ENCODE measurements around the gene LOXL3. TPM values are rescaled to one million over a fixed set of nuclear protein-coding genes. Genes with fewer than 3 reads are reported as not detected.
A peak's percentile ranks its signal among the peaks of the same experiment; 100 is the strongest.
"Not testable (repeated sequence)": the region's sequence is repeated elsewhere in the genome, so short reads cannot be mapped to it uniquely, and the experiment has no call there.

The LOXL3 gene
- total RNA-seq, 2 experiments from 2014 or later = 0.42 to 0.62 TPM

- H3K4me1 Mint-ChIP-seq = peaks cover 31% of the 10 kb centered on the region
- H3K27me3 Mint-ChIP-seq = peaks cover 4% of the 10 kb centered on the region
- peak overlapping the region; percentile 19 for H3K4me3 Mint-ChIP-seq
- no peaks in the 10 kb centered on the region for H3K9me3 Mint-ChIP-seq
- POLR2A ChIA-PET = interaction anchor here (0.7 to 1.5 kb wide), 2 partner anchors 9 to 13 kb away, joined by 3 to 5 read pairs; partner anchors contain the start of gene LOXL3
- peak overlapping the region; percentile 56 for H3K27ac Mint-ChIP-seq
- ATAC-seq (ENCODE audit: low read depth) (no peak), DNase-seq (no peak)
- H3K36me3 Mint-ChIP-seq = no peaks in the 10 kb centered on the region
Measured at GRCh38 chr2:74566076-74566753, 12.5 kb upstream of the LOXL3 start.

GRCh38 chr2:74564222-74564621, 10.5 kb upstream of the LOXL3 start:
- POLR2A ChIA-PET = no interaction called here
- Mint-ChIP-seq H3K36me3 (no peaks in the 10 kb centered on the region), H3K4me3 (no peak overlapping the region), H3K4me1 (peaks cover 35% of the 10 kb centered on the region), H3K9me3 (no peaks in the 10 kb centered on the region), H3K27me3 (peaks cover 7% of the 10 kb centered on the region), H3K27ac (no peak overlapping the region)
- ATAC-seq (ENCODE audit: low read depth) (no peak), DNase-seq (no peak)

- ATAC-seq (ENCODE audit: low read depth) (no peak), DNase-seq (no peak)
- H3K27me3 Mint-ChIP-seq = peaks cover 7% of the 10 kb centered on the region
- POLR2A ChIA-PET = no interaction called here
- no peaks in the 10 kb centered on the region for H3K9me3 Mint-ChIP-seq
- H3K4me1 Mint-ChIP-seq = peaks cover 24% of the 10 kb centered on the region
- peaks cover 3% of the 10 kb centered on the region for H3K36me3 Mint-ChIP-seq
- no peak overlapping the region for H3K4me3 Mint-ChIP-seq
- no peak overlapping the region for H3K27ac Mint-ChIP-seq
Measured at GRCh38 chr2:74562126-74562775, 8.5 kb upstream of the LOXL3 start.

GRCh38 chr2:74561022-74561421, 7.3 kb upstream of the LOXL3 start:
- H3K36me3 Mint-ChIP-seq = peaks cover 10% of the 10 kb centered on the region
- H3K27me3 Mint-ChIP-seq; DNase-seq; H3K27ac Mint-ChIP-seq; ATAC-seq (ENCODE audit: low read depth); H3K4me3 Mint-ChIP-seq; H3K9me3 Mint-ChIP-seq; POLR2A ChIA-PET: not testable (repeated sequence)
- H3K4me1 Mint-ChIP-seq = peaks cover 20% of the 10 kb centered on the region

- Mint-ChIP-seq H3K36me3 (peaks cover 10% of the 10 kb centered on the region), H3K4me1 (peaks cover 18% of the 10 kb centered on the region), H3K4me3 (no peak overlapping the region), H3K27ac (no peak overlapping the region), H3K27me3 (peaks cover 7% of the 10 kb centered on the region), H3K9me3 (no peaks in the 10 kb centered on the region)
- ATAC-seq (ENCODE audit: low read depth) = no peak
- POLR2A ChIA-PET = no interaction called here
- no peak for DNase-seq
Measured at GRCh38 chr2:74560591-74560990, 6.8 kb upstream of the LOXL3 start.

DNA sequence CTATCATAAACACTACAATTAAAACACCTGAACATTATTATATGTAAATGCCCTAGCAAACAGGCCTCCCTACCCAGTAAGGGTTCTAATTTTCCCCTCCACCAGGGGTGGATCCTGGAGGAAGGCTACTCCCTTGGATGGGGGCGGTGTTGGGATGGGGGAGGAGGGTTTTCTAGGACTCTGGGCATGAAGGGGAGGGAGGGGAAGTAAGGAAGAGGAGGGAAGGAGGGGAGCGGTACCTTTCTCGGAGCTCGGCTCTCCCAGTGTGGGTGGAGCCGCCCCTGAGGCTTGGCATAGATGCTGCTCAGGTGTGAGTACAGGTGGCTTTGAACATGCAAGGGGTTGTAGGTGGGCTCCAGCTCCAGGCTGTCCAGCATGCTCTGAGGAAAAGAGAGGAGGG, 6.2 kb upstream of the LOXL3 start:
- Mint-ChIP-seq H3K9me3 (no peaks in the 10 kb centered on the region), H3K27ac (no peak overlapping the region), H3K36me3 (peaks cover 10% of the 10 kb centered on the region), H3K4me3 (no peak overlapping the region), H3K27me3 (peaks cover 7% of the 10 kb centered on the region), H3K4me1 (peaks cover 18% of the 10 kb centered on the region)
- POLR2A ChIA-PET = no interaction called here
- ATAC-seq (ENCODE audit: low read depth) (no peak), DNase-seq (no peak)

DNA sequence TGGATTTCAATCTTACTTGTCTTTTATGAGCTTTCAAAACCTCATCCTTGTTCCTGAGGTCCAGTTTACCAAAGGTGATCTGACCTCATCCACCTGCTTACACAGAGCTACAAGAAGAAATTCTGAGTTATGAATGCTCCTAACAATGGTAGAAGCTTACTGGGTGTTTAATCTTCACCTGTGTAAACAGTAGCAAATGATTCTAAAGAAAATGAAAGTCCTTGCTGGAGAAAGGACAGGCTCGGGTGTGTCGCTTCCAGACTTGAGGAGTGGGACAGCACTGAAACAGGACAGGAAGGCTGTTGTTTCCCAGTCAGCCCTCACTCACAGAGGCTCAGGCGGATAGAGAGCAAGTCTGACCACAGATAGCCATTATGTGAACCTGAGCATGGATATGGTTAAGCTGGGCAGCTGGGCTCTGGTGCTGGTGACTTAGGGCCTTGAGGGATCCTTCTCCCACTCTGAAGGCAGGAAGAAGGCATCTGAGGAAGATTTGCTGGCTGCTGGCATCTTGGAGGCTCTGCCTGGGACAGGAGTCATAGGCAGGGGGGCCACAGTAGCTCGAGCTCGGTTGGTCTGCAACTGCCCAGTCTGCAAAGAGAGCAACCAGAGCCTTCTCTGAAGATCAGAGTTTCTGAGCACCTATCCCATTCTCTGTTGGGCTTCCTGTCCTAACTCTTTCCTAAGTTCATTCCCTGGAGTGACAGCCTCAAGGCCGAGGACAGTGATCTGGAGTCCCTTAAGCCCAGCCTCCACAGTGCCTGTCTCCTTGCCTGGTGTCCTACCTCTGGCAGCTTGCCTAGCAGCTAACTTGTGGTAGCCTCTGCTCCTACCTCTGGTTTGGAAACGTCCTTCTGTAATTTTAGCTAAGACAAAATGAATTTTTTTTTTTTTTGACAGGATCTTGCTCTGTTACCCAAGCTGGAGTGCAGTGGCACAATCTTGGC, 4.8 kb upstream of the LOXL3 start:
- POLR2A ChIA-PET = interaction anchor here (1.0 to 2.2 kb wide), 4 partner anchors 9 to 76 kb away, joined by 3 to 7 read pairs (median 6); partner anchors contain the start of genes CCDC142 and TTC31
- no peak for DNase-seq

DNA sequence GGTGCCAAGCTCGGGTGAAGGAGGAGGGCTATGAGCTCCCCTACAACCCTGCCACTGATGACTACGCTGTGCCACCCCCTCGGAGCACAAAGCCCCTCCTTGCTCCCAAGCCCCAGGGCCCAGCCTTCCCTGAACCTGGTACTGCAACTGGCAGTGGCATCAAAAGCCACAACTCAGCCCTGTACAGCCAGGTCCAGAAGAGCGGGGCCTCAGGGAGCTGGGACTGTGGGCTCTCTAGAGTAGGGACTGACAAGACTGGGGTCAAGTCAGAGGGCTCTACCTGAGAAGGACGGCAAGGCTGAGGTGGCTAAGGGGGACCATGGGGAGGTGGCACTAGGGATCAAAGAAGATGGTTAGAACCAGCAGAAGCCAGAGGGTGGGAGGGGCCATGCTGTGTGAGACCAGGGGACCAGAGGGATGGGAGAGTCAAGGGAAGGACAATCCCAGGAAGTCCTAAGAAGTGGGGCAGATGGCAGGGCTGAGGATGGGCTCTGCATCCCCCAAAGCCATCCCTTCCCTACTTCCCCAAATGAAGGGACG, 3.2 kb upstream of the LOXL3 start:
- Mint-ChIP-seq H3K4me1 (peaks cover 21% of the 10 kb centered on the region), H3K36me3 (peaks cover 10% of the 10 kb centered on the region), H3K9me3 (no peaks in the 10 kb centered on the region), H3K4me3 (no peak overlapping the region), H3K27ac (no peak overlapping the region), H3K27me3 (peaks cover 7% of the 10 kb centered on the region)
- no peak for DNase-seq
- no peak for ATAC-seq (ENCODE audit: low read depth)
- POLR2A ChIA-PET = interaction anchor here (1.7 kb wide), 1 partner anchor 10 kb away, joined by 5 read pairs; no protein-coding TSS in a partner anchor

More for the DNA sequence above, 4.8 kb upstream of the LOXL3 start:
- Mint-ChIP-seq H3K36me3 (peaks cover 10% of the 10 kb centered on the region), H3K4me1 (peaks cover 21% of the 10 kb centered on the region), H3K27ac (no peak overlapping the region), H3K9me3 (no peaks in the 10 kb centered on the region), H3K27me3 (peaks cover 7% of the 10 kb centered on the region), H3K4me3 (no peak overlapping the region)
- ATAC-seq (ENCODE audit: low read depth) = no peak

DNA sequence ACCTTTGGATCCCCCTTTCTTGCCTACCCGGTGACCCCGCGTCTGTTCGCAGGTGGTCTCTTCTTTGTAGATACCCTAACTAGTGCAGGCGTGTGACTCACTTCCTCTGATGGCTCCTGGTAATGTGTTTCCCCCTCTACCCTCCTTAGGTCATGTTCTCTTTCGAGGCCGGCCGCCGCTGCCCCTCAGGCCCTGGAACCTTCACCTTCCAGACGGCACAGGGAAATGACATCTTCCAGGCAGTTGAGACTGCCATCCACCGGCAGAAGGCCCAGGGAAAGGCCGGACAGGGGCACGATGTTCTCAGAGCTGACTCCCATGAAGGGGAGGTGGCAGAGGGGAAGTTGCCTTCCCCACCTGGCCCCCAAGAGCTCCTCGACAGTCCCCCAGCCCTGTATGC, 2.4 kb upstream of the LOXL3 start:
- ATAC-seq (ENCODE audit: low read depth) = no peak
- H3K4me3 Mint-ChIP-seq = peak overlapping the region; percentile 95
- peaks cover 8% of the 10 kb centered on the region for H3K27me3 Mint-ChIP-seq
- no peaks in the 10 kb centered on the region for H3K9me3 Mint-ChIP-seq
- POLR2A ChIA-PET = interaction anchor here (1.7 kb wide), 2 partner anchors 11 to 29 kb away, joined by 5 to 7 read pairs; no protein-coding TSS in a partner anchor
- peaks cover 10% of the 10 kb centered on the region for H3K36me3 Mint-ChIP-seq
- peaks cover 23% of the 10 kb centered on the region for H3K4me1 Mint-ChIP-seq
- no peak for DNase-seq
- H3K27ac Mint-ChIP-seq = no peak overlapping the region

DNA sequence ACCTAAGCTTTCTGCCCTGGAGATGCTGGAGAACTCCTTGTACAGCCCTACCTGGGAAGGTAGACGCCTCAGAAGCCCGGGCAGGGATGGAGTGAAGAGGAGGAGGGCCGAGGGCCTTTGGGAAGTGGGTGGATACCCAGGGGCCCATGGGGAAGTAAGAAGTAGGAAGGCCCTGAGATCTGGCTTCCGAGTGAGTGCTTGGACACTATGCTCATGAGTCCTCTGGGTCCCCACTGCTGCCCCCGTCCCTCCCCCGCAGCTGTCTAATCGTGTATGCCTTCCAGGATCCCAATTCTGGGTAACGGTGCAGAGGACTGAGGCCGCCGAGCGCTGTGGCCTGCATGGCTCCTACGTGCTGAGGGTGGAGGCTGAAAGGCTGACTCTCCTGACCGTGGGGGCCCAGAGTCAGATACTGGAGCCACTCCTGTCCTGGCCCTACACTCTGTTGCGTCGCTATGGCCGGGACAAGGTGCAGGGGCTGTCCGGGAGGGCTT, 1.9 kb upstream of the LOXL3 start:
- ATAC-seq (ENCODE audit: low read depth) = no peak
- peaks cover 10% of the 10 kb centered on the region for H3K27me3 Mint-ChIP-seq
- H3K27ac Mint-ChIP-seq = peak overlapping the region; percentile 92
- POLR2A ChIA-PET = interaction anchor here (0.8 to 1.7 kb wide), 7 partner anchors 11 to 98 kb away, joined by 3 to 7 read pairs (median 4); partner anchors contain the start of gene WBP1
- peaks cover 23% of the 10 kb centered on the region for H3K4me1 Mint-ChIP-seq
- peak overlapping the region; percentile 95 for H3K4me3 Mint-ChIP-seq
- H3K36me3 Mint-ChIP-seq = peaks cover 10% of the 10 kb centered on the region
- DNase-seq = no peak
- no peaks in the 10 kb centered on the region for H3K9me3 Mint-ChIP-seq

- no peaks in the 10 kb centered on the region for H3K9me3 Mint-ChIP-seq
- H3K36me3 Mint-ChIP-seq = peaks cover 10% of the 10 kb centered on the region
- peak overlapping the region; percentile 92 for H3K27ac Mint-ChIP-seq
- DNase-seq (peak; percentile 69), ATAC-seq (ENCODE audit: low read depth) (peak; percentile 53)
- peak overlapping the region; percentile 95 for H3K4me3 Mint-ChIP-seq
- peaks cover 19% of the 10 kb centered on the region for H3K4me1 Mint-ChIP-seq
- H3K27me3 Mint-ChIP-seq = peaks cover 14% of the 10 kb centered on the region
- POLR2A ChIA-PET = interaction anchor here (0.8 to 1.7 kb wide), 8 partner anchors 20 to 97 kb away, joined by 3 to 7 read pairs (median 4); partner anchors contain the start of genes MRPL53 and WBP1
Measured at GRCh38 chr2:74554820-74555531, 1.2 kb upstream of the LOXL3 start.
